HG02938 (cell line): ENCODE data around the gene DMBX1.

Source experiments
- ATAC-seq: cut with Tn5 transposase; IDR thresholded peaks from one replicate; pipeline ENCODE4 v1.9.1; 2021; ENCODE audit warnings: mild to moderate bottlenecking, moderate library complexity; ENCODE audit not compliant: unreplicated experiment

DMBX1 gene

GRCh38 chr1:46497020-46497419 is 7.4 kb downstream of the DMBX1 start:
- no peak for ATAC-seq

GRCh38 chr1:46497665-46498064 is 8.0 kb downstream of the DMBX1 start:
- no peak for ATAC-seq

DNA sequence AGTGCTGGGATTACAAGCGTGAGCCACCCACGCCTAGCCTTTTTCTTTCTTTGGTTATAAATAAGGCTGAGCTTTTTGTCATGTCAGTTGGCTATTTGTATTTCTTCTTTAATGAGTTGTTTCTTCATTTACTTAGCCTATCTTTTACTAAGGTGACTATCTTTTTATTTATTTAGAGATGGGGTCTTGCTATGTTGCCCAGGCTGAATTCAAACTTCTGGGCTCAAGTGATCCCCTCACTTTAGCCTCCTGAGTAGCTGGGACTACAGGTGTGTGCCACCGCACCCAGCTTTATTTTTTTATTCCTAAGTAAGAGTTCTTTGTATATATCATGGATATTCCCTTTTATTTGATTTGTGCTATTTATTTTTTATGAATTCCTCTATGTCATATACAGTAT is 11.9 kb downstream of the DMBX1 start:
- no peak for ATAC-seq

DNA sequence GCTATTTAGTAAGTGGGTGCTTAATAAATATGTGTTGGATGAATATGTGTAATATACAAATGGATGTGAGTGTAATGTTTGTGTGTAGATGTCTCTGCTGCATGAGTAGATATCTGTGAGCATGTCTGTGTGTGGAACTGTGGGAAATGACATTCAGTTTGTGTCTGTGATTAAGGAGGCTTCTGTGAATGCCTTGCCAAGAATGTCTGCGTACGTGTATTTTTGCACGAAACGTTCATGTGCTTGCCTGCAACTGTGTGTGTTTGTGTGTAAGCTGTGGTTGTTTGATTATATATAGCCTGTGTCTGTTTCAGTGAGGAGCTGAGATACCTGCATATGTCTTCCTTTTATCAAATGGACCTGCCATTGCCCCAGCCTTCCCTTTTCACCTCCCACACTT is 13.8 kb downstream of the DMBX1 start:
- ATAC-seq = no peak

DNA sequence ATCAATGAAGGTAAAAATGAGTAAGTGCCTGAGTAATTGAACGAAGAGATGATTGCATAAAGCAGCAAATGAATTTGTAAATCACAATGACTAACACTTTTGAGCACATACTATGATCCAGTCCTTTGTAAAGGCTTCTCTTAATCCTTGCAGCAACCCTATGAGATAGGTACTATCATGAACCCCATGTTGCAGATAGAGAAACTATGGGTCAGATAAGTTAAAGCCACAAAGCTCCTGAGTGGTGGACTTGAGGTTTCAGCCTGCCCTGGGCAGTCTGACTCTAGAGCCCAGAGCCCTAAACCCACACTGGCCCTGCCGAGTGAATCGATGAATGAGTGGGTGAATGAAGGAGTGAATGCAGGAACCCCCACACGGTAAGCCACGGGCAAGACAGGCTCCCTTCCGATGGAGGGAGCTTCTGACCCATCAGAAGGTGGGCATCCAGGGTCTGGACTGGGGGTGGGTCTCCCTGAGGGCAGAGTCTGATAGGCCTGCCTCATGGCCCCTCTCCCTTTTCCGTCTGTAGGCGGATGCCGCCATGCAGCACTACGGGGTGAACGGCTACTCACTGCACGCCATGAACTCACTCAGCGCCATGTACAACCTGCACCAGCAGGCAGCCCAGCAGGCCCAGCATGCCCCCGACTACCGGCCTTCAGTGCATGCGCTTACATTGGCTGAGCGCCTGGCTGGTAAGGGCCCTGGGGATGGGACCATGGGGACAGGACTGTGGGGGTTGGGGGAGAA is 17.0 kb downstream of the DMBX1 start:
- no peak for ATAC-seq

DNA sequence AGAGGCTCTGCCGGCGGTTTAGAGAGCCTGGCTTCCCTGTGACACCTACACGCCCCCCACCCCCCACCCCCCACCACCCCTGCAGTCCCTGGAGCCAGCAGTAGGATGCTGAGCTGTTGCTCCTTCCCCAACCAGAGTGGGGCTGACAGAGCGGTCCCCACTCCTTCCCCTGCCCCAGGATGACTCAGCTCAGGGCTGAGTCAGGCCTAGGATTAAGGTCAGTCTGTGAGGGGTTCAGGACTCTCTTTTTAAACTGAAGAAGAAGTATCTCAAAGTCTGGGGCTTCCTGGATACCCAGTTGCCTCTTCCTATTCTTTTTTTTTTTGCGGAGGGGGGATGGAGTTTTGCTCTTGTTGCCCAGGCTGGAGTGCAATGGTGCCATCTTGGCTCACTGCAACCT is 19.1 kb downstream of the DMBX1 start:
- ATAC-seq = no peak

DNA sequence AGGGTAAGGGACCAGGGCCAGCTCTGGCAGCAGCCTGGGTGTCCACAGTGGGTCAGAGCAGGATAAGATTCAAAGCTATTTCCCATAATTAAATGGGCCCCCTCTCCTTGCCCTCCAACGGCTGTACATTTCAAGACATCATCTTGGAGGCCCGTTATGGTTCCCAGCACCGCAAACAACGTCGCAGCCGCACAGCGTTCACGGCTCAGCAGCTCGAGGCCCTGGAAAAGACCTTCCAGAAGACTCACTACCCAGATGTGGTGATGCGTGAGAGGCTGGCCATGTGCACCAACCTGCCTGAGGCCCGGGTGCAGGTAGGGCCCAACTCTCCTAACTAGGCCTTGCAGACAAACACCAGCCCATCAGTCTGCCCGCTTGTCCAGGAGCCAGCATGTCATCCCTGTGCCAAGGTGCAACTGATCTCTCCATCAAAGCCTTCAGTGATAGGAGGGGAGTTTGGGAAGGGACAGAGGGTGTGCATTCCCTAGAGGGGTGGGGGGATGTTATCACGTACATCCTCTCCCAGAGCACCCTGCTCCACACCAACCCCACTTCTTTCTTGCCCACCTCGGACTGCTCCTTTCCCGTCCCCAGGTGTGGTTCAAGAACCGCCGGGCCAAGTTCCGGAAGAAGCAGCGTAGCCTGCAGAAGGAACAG is 20.8 kb downstream of the DMBX1 start:
- no peak for ATAC-seq

- ATAC-seq = no peak
These were observed 21.3 kb downstream of the DMBX1 start for GRCh38 chr1:46510998-46511365.

DNA sequence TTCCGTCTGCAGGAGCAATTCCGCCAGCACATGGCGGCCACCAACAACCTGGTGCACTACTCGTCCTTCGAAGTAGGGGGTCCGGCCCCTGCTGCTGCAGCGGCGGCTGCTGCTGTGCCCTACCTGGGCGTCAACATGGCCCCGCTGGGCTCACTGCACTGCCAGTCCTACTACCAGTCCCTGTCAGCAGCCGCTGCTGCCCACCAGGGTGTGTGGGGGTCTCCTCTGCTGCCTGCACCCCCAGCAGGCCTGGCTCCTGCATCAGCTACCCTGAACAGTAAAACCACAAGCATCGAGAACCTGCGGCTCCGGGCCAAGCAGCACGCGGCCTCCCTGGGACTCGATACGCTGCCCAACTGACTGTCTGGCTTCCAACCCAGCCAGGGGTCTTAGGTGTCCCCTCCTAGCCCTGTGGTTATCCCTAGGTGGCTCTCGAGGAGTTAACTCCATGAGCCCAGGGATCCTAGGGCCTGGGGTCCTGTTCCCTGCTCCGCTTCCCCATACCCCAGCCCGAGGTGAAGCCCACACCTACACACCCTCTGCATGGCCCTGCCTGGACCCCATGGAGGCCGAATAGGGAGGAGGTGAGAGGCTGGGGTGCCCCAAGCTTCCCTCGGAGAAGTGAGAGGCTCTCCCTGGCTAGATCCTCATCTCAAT is 22.6 kb downstream of the DMBX1 start:
- ATAC-seq = no peak

DNA sequence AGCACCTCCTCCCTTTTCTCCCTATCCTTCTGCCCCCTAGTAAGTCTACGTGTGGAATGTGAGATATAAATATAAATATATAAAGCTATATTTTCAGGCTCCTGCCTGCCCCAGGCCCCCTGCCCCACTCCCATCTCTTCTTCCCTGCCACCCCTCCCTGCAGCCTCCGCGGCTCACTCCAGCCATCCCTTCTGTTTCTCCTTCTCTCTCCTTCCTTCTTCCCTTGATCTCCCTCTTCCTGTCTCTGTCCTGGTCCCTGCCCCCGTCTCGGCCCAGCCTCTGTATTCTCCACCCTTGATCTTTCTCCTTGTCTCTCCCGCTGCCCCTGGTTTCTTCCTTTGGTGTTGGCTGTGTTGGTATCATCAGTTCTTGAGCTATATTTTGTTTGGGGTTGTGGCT is 23.2 kb downstream of the DMBX1 start:
- ATAC-seq = no peak

DNA sequence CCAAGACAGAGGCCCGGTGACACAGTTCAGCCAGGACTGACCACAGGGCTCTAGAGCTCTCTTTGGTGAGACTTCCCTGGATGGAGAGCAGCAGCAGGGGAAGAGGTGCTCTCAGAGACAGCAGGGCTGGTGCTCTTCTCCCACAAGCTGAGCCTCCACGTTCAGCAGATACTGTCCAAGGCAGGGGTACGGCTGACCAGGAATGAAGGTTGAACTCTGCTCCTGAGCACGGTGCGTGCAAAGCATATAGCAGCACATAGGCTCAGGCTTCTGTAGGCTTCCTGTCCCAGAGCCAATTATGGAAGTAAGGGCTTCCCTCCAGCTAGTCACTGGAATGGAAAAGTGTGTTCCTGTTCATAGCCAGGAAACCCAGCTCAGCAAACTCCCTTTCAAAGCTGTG is 23.9 kb downstream of the DMBX1 start:
- no peak for ATAC-seq

DNA sequence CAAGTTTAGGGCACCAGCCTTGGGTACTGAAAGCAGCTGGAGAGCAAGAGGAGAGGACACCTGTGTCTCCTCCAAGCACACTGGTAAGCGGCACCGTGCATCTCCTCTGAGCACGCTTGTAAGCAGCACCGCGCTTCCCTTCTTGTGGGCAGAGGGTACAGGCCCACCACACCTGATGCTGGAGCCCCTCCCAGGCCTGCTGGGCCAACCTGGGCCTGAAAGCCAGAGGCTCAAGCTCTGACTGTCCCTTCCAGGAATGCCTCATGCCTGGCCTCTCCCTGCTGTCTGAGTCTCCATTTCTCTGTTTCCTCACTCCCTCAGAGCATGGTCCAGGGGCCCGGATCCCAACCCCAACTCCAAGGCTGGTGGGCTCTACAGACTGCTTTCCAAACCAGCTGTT is 25.9 kb downstream of the DMBX1 start:
- no peak for ATAC-seq

DNA sequence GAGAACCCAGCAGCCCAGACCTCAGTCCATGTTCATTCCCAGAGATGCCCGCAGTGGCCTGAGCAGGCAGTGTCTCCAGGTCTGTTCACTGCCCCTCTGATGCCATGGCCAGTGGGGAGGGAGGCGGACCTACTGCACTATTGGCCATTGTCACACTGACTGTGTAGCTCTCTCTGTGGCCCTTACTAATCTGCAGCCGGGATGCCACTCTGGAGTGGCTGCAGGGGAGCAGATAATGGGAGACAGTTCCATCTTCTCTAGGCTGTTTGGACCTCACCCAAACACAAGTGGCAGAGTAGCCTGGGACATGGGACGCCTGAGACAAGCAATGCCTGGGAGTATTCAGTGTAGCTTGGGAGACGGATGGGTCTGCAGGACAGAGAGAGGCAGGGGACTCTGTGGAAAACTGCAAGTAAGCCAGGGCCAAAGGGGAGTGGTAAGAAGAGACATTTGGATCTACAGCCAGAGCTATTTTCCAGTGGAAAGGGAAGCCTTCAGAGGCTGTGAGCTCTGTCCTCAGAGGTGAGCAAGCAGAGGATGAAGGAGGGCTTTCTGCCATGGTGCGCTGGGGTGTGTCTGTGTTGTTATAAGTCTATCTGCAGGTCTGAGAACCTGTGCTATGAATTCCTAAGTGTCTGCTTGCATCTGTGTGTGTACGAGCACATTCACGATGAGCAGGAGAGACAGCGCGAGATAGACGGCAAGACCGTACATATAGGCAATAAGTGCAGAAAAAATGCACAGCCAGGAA is 26.7 kb downstream of the DMBX1 start:
- no peak for ATAC-seq

DNA sequence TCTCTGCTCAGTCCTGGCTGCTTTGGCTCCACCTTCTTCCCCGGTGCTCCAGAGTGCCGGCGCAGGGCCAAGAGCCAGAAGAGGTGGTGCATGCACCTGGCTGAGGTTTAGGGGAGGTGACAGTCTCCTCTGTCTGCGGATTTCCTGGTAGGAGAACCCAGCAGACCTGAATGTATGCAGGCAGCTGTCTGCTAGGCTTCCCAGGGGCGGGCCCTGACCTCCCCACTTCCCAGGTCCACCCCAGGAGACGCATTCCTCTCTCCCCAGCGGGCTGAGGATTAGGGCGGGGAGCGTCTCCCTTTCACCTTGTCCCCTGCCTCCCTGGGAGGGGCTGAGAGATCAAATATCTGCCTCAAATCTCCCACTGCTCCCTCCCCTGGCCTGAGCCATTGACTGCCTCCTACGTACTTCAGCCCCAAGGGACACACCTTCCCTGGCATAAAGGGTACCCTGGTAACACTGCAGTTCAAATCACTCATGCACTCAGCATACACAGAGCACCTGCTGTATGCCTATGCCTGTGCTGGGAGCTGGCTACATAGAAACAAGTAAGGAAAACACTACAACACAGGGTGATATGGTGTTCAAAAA is 27.5 kb downstream of the DMBX1 start:
- no peak for ATAC-seq

DNA sequence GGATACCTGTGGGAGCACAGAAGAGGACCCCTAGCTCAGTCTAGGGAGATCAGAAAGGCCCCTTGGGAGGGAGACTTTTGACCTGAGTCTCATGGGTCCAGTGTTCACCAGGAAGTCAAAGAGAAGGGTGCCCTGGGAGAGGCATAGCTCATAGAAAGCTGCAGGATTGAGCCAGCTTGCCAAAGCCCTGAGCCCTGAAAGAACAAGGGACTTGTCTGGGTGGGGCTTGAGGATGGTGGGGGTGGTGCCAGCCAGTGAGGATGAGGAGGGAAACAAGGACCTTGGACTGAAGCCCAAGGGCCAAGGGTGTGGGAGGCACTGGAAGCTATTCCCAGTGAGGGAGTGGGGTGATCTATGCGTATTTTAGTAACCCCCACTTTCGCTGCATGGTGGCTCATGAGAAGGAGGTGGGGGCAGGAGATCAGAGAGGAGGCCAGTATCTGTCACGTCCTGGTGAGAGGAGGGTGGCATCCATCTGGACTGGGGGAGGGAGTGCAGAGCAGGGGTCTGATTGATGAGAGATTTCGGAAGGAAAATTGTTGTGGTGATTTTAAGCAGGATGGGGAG is 28.4 kb downstream of the DMBX1 start:
- ATAC-seq = no peak

GRCh38 chr1:46519209-46519608 is 29.6 kb downstream of the DMBX1 start:
- no peak for ATAC-seq

- no peak for ATAC-seq
These were observed 30.7 kb downstream of the DMBX1 start for GRCh38 chr1:46520063-46520911.

- no peak for ATAC-seq
These were observed 31.8 kb downstream of the DMBX1 start for GRCh38 chr1:46521414-46521813.

GRCh38 chr1:46522184-46522968 is 32.7 kb downstream of the DMBX1 start:
- peak; percentile 55 for ATAC-seq
